Measurements from ENCODE around the gene SP4. TPM values are rescaled to one million over a fixed set of nuclear protein-coding genes. Genes with fewer than 3 reads are reported as not detected.

The SP4 gene
- total and polyA plus RNA-seq, 9 donors: 6.9 to 22.1 (median 17.7) TPM

GRCh38 chr7:21413502-21413901, 14.4 kb upstream of the SP4 start:
- no peak overlapping the region for H3K27ac ChIP-seq
- intact Hi-C loops (cut with DNase I): no loop called here

DNA sequence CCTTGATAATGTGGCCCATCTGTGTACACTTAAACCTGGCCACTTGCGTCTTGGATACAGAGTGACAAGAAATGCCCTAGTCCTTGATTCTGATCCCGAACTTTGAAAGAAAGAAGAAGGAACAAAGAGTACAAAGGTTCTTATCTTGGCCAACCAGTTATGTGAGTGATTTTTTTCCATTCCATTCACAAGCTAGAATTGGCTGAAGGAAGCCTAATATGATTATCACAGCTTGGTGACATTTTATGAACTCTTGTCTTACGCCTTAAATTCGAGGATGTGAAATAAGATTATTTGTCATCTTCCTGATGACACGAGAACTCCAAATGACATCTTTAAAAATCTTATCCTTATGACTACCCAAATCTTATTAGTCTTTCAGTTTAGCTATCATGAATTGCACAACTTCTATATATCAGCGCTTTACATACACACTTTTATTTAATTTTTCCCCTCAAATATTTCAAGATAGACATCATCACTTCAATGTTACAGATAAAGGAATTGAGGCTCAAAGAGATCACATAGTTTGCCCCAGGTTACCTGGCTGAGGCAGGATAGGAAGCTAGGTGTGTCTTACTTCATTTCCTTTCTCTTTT, 13.0 kb upstream of the SP4 start:
- Histone ChIP-seq H3K4me3 (no peak overlapping the region), H3K27ac (no peak overlapping the region), H3K9me3 (no peaks in the 10 kb centered on the region), H3K36me3 (no peaks in the 10 kb centered on the region), H3K4me1 (ENCODE audit: insufficient read depth) (no peaks in the 10 kb centered on the region), H3K27me3 (no peaks in the 10 kb centered on the region)
- WGBS, 3 donors: 91 to 94% (median 94%) methylated on average over 6 of the region's 6 CpGs
- TF ChIP-seq CTCF (IDR thresholded peaks at IDR 0.05) (no peak), EP300 (IDR thresholded peaks at IDR 0.05) (no peak), POLR2A (IDR thresholded peaks at IDR 0.05) (no peak)
- no peak for DNase-seq
- intact Hi-C loops (cut with DNase I): no loop called here

More at GRCh38 chr7:21413502-21413901, 14.4 kb upstream of the SP4 start:
- H3K4me3 ChIP-seq: no peak overlapping the region
- TF ChIP-seq EP300 (IDR thresholded peaks at IDR 0.05) (no peak), POLR2A (IDR thresholded peaks at IDR 0.05) (no peak), CTCF (IDR thresholded peaks at IDR 0.05) (no peak)
- no peaks in the 10 kb centered on the region for H3K4me1 ChIP-seq (ENCODE audit: insufficient read depth)
- no peak for DNase-seq
- no peaks in the 10 kb centered on the region for H3K36me3 ChIP-seq
- no peaks in the 10 kb centered on the region for H3K27me3 ChIP-seq
- no peaks in the 10 kb centered on the region for H3K9me3 ChIP-seq

- DNase-seq: no peak
- Histone ChIP-seq H3K27me3 (no peaks in the 10 kb centered on the region), H3K36me3 (no peaks in the 10 kb centered on the region), H3K4me1 (ENCODE audit: insufficient read depth) (no peaks in the 10 kb centered on the region), H3K27ac (no peak overlapping the region), H3K9me3 (no peaks in the 10 kb centered on the region), H3K4me3 (no peak overlapping the region)
- TF ChIP-seq EP300 (IDR thresholded peaks at IDR 0.05) (no peak), CTCF (IDR thresholded peaks at IDR 0.05) (no peak), POLR2A (IDR thresholded peaks at IDR 0.05) (no peak)
- whole genome bisulfite sequencing, 3 donors: 47 to 63% (median 62%) methylated on average over 4 of the region's 4 CpGs
- intact Hi-C loops (cut with DNase I): no loop called here
These were observed 10.2 kb upstream of the SP4 start for GRCh38 chr7:21417647-21418046.

DNA sequence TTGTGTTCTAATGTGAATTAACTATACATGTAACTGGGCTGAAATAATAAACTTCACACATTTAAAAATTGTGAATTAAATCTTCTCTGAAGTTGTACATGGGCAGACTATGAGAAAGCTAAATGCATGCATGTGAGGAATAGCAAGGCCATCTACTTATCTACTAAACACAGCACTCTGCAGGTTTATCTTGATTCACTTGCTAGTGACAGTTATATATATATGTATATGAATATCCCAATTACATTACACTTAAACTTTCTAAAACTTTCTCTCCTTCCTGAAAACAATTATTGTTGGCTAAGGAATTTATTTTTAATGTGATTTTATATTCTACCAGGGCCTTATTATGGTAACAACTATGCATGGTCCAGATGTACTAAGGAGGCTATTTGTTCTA, 5.1 kb upstream of the SP4 start:
- Histone ChIP-seq H3K27me3 (no peaks in the 10 kb centered on the region), H3K4me1 (ENCODE audit: insufficient read depth) (peaks cover 2% of the 10 kb centered on the region), H3K4me3 (no peak overlapping the region), H3K36me3 (no peaks in the 10 kb centered on the region), H3K27ac (no peak overlapping the region), H3K9me3 (no peaks in the 10 kb centered on the region)
- intact Hi-C loops (cut with DNase I): no loop called here
- no peak for TF ChIP-seq CTCF (IDR thresholded peaks at IDR 0.05)
- no peak for TF ChIP-seq EP300 (IDR thresholded peaks at IDR 0.05)
- no peak for TF ChIP-seq POLR2A (IDR thresholded peaks at IDR 0.05)
- no peak for DNase-seq

Data from ovary (tissue), 9 donors.